DMS53 (cell line): ENCODE results near the gene CDC40.
"Not testable (repeated sequence)": the region's sequence is repeated elsewhere in the genome, so short reads cannot be mapped to it uniquely, and the experiment has no call there.

ENCODE experiments used
- DNase-seq: peaks from one replicate; lab custom pipeline; 2025; lab: John Stamatoyannopoulos, UW

Gene CDC40

GRCh38 chr6:110201151-110201884 is 21.1 kb downstream of the CDC40 start:
- no peak for DNase-seq

GRCh38 chr6:110207652-110208051 is 27.4 kb downstream of the CDC40 start:
- no peak for DNase-seq

GRCh38 chr6:110211753-110212152 is 31.5 kb downstream of the CDC40 start:
- no peak for DNase-seq

- DNase-seq = no peak
These were observed 34.1 kb downstream of the CDC40 start for GRCh38 chr6:110214338-110214737.

- DNase-seq = no peak
These were observed 35.9 kb downstream of the CDC40 start for GRCh38 chr6:110216140-110216539.

- no peak for DNase-seq
These were observed 37.0 kb downstream of the CDC40 start for GRCh38 chr6:110217266-110217665.

- no peak for DNase-seq
These were observed 41.5 kb downstream of the CDC40 start for GRCh38 chr6:110221738-110222137.

- no peak for DNase-seq
These were observed 46.0 kb downstream of the CDC40 start for GRCh38 chr6:110226261-110226660.

- DNase-seq = no peak
These were observed 52.2 kb downstream of the CDC40 start for GRCh38 chr6:110232450-110232849.

GRCh38 chr6:110233770-110234374 is 53.6 kb downstream of the CDC40 start:
- DNase-seq = no peak

GRCh38 chr6:110236007-110236406 is 55.8 kb downstream of the CDC40 start:
- not testable (repeated sequence) for DNase-seq

GRCh38 chr6:110239526-110240274 is 59.5 kb downstream of the CDC40 start:
- no peak for DNase-seq

- DNase-seq = not testable (repeated sequence)
These were observed 64.4 kb downstream of the CDC40 start for GRCh38 chr6:110244621-110245020.

GRCh38 chr6:110246378-110246777 is 66.2 kb downstream of the CDC40 start:
- no peak for DNase-seq

GRCh38 chr6:110246900-110247546 is 66.8 kb downstream of the CDC40 start:
- DNase-seq = no peak

GRCh38 chr6:110250058-110250457 is 69.8 kb downstream of the CDC40 start:
- no peak for DNase-seq

GRCh38 chr6:110250838-110251237 is 70.6 kb downstream of the CDC40 start:
- no peak for DNase-seq

- DNase-seq = no peak
These were observed 75.1 kb downstream of the CDC40 start for GRCh38 chr6:110255211-110255750.

- DNase-seq = no peak
These were observed 76.1 kb downstream of the CDC40 start for GRCh38 chr6:110256366-110256765.

GRCh38 chr6:110265273-110265672 is 85.0 kb downstream of the CDC40 start:
- DNase-seq = no peak

- no peak for DNase-seq
These were observed 86.8 kb downstream of the CDC40 start for GRCh38 chr6:110266996-110267395.

GRCh38 chr6:110269623-110270022 is 89.4 kb downstream of the CDC40 start:
- DNase-seq = no peak
